GOT3 (cell line): Measurements from ENCODE around the gene CPXM2.

Experiments used
- DNase-seq: peaks from one replicate; lab custom pipeline; 2025; ENCODE audit warnings: mixed read lengths; lab: John Stamatoyannopoulos, UW

CPXM2 gene

DNA sequence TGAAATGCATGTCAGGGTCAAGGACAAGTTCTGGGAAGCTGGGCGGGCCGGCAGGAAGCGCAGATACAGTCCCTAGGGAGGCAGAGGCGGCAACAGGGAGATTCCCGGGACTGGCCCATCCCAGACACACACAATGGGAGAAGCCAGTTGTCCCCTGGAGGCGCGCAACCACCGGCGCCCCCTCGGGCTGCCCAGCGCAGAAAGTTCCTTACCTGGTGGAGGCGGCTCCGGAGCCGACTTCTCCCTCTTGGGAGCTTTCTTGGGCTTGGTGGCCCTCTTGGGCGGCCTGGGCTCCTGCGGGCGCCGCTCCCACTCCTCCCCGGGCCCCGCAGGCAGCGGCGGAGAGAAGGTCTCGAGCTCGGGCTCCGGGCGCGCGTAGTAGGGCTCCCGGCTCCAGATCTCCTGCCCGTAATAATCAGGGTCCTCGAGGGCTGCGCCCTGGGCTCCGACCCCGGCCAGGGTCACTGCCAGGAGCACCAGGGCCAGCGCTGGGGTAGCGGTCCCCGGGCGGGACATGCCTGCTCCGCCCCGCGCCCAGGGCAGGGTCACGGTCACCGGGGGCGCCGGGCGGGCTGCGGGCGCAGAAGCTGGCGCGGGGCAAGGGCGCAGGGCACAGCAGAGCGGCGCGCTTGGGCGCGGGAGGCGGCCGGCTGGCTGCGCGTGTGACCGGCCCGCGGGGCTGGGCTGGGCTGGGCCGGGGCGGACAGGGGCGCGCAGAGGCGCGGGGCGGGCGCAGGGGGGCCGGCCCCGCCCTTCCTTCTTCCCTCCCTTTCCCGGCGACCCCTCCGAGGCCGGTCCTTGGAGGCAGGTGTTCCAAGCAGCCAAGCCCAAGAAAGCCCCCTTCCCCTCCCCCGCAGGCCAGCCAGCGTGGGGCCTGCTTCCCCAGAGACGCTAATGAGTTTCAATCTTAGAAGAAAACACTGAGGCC, at the start of gene CPXM2:
CPXM2 (minus strand) TSS at position 664 of the 928 bp plus-strand sequence; CDS start at position 516, 148 bp downstream.
- DNase-seq, result no peak

DNA sequence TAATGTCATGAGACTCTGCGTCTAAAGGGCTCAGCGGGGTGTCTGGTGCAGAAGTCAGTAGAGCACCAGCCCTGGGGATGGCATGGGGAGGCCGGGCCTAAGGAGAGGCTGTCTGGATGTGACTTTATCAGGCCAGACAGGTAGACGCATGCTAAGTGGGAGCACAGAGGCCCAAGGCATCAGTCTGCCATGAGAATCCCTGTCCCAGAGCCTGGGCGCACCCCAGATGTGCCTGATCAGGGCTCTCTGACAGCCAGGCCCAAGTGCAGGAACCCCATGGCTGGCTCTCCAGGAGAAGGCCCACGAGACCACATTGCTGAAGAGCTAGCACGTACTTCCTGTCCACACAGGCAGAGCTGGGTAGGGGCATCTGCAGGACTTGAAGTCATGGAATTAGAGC, 48.0 kb upstream of the CPXM2 start:
- DNase-seq, result no peak

- no peak for DNase-seq
Observed at GRCh38 chr10:123938890-123939289, 47.3 kb upstream of the CPXM2 start.

DNA sequence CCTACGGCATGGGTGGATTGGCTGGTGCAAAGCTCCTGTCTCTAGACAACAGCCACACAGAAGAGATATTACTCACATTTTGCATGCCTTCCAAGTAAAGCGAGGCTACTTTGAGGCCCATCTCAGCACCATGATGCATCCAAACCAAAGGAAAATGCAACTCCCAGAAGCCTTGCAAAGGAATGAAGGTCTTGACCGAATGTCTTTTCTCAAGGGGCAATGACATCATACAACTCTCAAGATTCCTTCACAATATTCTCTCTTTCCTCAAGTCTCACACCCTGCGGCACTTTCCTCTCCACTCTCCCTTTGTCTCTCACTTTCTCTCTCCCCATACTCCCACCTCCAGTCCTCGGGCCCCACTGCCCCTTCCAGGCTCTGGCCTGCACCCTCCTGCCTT, 44.8 kb upstream of the CPXM2 start:
- DNase-seq, result no peak

- no peak for DNase-seq
Observed at GRCh38 chr10:123935680-123936079, 44.1 kb upstream of the CPXM2 start.

- no peak for DNase-seq
Observed at GRCh38 chr10:123934846-123935245, 43.2 kb upstream of the CPXM2 start.

- peak; percentile 25 for DNase-seq
Observed at GRCh38 chr10:123930340-123931001, 38.9 kb upstream of the CPXM2 start.

DNA sequence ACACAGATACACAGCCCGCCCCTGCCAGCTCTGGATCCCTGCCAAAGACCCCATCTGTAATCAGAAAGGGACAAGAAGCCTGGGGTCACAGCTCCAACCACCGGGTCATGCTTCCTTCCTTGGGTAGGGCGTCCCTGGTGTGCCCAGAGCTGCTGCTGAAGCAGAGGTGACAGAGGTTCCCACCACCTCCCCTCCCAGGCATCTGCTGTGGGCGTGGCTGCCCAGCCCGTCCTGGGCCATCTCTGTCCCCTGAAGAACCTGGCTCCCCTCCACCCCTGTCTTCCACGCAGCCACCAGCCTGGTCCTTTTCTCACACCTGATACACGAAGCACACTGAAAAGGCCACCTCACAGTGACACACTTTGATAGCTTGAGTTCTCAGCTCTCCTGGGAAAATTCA, 38.2 kb upstream of the CPXM2 start:
- DNase-seq, result no peak

DNA sequence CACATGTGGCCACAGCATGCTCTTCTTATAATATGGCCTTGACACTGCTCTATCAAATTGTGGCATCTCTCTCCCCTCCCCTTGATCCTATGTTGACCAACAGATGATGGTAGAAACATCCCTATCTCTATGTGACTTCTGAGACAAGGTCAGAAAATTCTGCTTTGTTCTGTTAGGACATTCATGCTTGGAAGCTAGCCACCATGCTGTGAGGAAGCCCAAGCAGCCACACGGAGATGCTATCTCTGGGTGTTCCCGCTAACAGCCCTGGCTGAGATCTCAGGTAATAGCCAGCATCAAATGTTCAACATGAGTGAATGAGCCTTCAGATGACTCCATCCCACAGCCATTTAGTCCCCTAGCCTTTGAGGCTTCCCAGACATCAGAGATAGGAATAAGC, 36.8 kb upstream of the CPXM2 start:
- no peak for DNase-seq

DNA sequence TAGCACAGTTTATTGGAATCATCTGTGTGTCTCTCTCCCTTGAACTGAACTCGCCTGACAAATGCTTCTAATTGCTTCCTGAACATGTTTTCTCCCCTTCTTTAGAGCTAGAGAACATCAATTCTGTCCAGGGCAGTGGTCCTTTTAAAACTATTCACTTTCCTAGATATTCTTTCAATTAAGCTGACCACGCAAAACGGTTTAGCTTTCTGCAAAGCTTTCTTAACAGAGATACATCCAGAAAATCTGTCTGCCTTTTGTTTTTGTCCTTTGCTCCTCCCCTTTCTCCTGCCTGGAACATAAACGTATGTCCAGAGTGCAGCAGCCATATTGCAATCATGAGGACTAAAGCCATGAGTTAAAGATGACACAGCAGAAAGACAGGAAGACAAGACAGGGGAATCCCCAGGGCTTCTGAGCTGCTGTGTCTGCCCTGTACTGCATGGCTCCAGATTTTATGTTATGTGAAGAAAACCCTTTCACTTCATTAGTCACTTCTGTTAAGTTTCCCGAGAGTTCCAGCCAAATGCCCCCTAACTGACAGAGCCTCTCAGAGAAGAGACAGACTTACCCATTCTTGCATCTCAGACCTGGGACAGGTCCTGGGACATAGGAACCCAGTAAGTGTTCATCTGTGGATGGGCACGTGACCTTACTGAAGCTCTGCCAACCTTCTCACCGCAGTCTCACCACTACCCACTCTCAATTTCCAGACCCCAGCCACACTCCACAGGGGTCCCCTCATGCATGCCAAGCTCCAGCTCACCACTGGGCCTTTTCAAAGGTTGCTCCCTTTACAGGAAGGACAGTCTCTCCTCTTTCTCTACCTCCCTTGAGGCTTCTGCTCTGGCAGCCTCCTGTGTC, 35.0 kb upstream of the CPXM2 start:
- no peak for DNase-seq

DNA sequence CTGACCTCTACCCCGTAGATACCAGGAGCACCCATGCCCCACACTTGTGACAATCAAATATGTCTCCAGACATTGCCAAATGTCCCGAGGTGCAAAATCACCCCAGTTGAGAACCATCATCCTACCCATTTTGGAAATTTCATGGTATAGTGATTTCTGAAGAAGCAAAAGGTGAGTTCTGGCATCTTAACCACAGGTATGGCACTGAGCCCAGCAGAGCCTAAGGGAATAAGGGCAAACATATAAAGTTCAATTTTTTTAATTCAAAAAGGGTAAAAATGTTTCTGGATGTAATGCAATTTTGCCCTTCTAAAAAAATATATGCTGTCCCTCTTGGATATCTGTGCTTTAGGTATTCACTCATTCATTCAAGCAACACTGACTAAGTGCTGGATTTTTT, 30.5 kb upstream of the CPXM2 start:
- DNase-seq, result no peak

DNA sequence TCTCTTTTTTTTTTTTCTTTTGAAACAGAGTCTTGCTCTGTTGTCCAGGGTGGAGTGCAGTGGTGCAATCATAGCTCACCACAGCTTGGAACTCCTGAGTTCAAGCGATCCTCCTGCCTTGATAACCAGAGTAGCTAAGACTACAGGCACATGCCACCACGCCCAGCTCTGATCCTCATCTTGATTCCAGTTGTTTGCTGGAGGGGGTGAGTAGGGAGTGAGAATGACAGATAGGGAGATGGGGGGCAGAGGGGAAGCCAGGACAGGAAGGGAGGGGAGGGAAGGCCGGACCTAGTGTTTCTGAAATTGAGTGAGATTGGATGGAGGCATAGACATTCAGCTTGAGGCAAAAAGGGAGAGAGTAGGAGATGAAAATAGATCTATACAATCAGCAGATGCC, 25.2 kb upstream of the CPXM2 start:
- DNase-seq, result no peak

DNA sequence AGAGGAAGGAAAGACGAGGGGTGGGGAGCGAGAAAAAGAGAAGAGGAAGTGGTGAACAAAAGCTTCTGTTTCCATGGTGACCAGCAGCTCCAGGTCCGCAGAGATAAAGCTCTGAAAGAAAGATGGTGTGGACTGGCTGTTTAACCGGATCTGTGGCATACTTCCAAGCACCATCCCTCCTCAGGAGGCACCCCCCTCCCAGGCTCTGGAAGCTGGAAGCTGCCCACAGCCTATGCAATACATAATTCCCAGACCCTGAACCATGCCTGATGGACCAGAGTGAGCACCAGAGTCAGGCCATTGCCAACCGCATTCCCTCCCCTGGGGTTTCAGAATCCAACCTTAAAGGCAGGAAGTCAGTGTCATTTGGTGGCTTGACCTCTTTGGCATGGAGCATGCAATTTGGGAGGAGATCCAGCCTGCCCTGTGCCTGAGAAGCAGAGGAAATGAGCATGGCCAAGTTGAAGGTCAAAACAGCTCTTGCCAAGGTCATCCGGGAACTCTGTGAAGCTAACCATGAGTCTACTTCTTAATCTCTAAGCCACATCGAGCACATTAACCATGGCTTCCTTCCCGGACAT, 22.2 kb upstream of the CPXM2 start:
- no peak for DNase-seq

DNA sequence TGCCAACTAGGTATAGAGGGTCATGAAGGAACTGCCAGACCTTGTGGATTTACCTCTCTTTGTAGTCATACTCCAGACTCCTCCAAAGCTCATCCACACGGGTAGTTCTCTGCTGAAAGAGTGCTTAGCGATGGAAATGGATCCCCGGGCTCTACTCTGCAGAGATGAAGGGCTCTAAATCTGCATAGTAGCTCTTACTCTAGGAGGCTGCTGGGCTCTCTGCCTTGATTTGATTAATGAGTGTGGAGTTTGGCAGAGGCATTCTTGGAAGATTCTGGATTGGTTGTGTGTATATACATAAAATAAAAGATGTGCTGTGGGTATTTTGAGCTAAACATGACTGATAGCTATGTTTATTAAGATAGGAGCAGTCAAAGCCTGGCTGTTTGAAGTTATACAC, 21.3 kb upstream of the CPXM2 start:
- DNase-seq, result no peak

DNA sequence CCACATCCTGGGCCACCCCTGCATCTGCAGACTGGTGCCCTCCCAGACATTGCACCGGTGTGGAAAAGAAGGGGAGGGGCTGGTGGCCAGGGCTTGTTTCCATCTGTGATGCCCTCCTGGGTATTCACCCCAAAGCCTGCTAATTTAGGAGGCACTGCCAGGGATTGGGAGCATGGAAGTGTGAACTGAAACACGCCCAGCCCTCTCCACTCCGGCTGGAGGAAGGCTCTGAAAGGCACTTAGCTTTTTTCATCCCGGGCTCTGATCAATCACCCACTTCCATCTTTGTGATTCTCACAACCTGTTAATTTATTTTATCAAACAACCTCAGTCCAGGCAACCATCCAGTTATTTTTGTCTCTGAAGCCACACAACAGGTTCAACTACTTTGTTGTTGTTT, 20.9 kb upstream of the CPXM2 start:
- no peak for DNase-seq

DNA sequence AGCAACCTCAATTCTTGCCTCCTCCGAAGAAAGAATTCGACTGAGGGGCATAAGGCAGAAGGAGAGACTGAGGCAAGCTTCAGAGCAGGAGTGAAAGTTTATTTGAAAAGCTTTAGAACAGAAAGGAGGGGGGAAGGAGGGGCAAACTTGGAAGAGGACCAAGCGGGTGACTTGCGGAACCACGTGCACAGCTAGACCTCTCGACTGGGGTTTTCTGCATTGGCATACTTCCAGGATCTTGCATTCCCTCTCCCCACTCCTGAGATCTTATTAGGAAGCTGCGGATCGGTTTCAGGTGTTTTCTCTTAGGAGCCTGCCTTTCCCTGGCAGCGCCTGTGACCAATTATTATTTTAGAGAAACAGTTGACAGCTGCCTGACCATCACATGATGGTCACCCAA, 20.3 kb upstream of the CPXM2 start:
- DNase-seq, result no peak

DNA sequence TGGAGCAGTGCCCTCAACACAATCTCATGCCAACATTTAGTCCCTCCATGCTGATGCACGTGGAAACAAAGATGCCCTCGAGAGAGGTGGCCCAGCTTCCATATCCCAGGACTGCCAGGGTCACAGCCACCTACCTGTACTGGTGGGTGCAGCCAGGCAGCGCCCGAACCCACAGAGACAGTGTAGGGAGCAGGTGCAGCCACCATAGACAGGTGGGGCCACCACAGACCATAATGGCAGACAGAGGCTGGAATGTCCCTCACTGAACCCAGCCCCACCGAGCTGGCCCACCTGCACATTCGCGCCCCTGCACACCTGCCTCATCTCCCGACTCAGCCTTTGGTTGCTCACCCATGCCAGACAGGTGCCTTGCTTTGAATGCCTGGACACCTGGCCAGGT, 18.3 kb upstream of the CPXM2 start:
- DNase-seq, result no peak

DNA sequence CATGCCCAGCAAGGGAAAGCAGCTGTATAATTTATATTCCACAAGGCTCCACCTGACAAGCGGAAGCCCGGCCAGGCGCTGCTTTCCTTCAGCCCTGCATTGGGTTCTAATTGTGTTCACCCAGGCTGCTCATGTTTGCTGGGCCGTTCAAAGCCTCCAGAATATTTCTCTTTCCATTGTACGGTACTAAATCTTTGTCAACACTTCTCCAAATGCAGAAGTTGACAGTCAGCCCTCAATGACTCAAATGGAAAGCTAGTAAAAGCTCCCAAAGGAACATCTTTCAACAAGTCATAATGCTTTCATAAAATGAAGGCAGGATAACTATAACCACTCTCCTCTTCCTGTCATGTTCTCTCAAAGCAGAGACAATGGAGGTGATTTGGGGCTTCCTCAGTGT, 17.8 kb upstream of the CPXM2 start:
- DNase-seq, result no peak

DNA sequence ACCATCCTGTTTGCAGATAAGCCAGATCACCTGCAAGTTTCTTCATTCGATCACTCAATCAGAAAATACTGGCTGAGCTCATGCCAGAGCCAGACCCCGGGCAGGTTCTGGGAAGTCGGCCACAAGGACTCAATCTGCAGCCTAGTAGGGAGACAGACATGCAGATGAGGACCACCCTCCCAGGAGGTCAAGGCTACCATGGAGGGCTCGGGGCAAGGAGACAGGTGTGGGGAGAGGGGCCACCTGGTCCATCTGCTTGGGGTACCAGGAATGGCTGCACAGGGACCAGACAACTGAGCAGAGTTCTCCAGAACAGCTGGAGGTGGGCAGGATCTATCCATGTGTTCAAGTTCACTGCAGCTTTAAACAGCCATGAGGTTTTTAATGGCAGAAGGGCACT, 16.8 kb upstream of the CPXM2 start:
- DNase-seq, result no peak

DNA sequence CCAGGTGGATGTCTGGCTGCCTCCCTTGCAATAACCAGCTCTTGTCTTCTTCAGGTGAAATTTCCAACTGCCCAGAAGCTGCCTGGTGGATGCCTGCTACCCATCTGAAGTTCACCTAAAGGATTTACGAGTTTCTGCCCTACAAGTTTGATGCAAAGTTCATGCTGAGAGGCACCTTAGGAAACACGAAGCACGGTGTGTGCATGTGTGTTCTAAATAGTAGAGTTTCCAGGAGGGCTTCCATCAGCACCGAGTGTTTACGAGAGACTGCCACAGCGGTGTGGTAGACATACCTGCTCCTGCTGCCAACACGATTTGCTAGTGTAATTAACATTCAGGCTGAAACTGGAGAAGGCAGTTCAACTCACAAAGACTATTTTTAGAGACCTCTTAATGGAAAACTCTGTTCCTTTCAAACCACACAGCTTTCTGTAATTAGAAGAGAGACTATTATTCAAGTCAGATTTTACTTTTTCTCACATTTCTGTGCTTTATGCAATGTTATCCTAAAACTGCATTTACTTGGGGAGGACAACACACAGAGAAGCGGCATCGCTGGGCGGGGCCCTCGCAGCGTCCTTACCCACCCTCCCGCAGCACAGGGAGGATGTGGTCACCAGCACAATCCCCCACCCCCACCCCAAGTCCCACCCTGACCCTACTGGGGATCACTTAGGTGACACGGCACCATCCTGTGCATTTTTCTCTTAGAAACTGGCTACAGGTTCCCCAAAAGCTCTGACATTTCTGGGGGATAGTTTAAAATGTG, 15.5 kb upstream of the CPXM2 start:
- no peak for DNase-seq

DNA sequence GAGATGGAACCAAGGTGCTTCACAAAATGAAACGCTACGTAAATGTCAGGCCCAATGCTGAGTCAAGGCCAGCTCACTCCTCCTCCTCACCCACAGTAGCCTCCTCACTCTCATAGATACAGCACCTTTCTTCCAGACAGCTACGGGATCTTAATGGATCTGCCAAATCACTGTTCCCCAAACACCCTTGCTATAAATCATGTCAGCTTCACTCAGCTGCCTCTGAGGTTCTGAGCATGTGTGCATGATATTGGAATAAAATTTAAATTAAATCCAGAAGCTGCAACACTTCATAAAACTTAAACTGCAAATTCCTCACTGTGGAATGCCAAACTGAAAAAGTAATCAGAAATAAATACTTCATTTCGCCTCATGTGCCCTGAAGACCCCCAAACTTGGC, 14.7 kb upstream of the CPXM2 start:
- no peak for DNase-seq
